ENCODE results near the gene GPR146. TPM values are rescaled to one million over a fixed set of nuclear protein-coding genes. Genes with fewer than 3 reads are reported as not detected.
"Not testable (repeated sequence)": the region's sequence is repeated elsewhere in the genome, so short reads cannot be mapped to it uniquely, and the experiment has no call there.

The GPR146 gene
- total RNA-seq, 1 donor = not detected

DNA sequence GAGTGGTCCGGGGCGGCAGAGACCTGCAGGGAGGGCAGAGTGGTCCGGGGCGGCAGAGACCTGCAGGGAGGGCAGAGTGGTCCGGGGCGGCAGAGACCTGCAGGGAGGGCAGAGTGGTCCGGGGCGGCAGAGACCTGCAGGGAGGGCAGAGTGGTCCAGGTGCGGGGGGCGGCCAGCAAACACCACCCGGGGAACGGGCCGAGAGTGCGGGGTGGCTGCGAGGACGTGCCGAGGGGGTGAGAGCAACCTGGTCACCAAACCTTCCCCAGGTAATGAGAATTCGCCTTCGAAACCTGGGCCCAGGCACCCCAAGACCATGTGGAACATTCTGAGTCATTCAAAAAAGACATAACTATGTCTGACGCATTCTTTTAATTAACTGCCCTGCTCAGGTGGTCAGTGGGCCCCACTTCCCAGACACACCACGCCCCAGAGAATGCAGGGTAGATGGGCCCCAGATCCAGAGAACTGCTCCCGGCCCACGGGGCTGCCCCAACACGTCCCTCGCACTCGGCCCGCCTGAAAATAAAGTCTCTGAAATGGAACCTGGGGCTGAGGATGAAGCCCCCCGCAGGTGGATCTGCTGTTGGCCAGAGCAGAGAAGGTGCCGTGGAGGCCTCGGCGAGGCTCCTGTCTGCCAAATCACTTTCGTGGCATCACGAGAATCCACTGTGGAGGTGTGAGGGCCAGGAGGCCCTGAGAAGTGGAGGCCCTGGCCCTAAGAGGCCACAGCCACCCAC is 12.5 kb upstream of the GPR146 start:
- H3K4me3 ChIP-seq (ENCODE audit: low read depth, low read length) = no peak overlapping the region
- TF ChIP-seq, protein P1, sequence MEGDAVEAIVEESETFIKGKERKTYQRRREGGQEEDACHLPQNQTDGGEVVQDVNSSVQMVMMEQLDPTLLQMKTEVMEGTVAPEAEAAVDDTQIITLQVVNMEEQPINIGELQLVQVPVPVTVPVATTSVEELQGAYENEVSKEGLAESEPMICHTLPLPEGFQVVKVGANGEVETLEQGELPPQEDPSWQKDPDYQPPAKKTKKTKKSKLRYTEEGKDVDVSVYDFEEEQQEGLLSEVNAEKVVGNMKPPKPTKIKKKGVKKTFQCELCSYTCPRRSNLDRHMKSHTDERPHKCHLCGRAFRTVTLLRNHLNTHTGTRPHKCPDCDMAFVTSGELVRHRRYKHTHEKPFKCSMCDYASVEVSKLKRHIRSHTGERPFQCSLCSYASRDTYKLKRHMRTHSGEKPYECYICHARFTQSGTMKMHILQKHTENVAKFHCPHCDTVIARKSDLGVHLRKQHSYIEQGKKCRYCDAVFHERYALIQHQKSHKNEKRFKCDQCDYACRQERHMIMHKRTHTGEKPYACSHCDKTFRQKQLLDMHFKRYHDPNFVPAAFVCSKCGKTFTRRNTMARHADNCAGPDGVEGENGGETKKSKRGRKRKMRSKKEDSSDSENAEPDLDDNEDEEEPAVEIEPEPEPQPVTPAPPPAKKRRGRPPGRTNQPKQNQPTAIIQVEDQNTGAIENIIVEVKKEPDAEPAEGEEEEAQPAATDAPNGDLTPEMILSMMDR (IDR thresholded peaks at IDR 0.05; ENCODE audit: insufficient read depth, low read depth, low read length) = no peak
- DNase-seq (ENCODE audit: low read depth) = no peak

DNA sequence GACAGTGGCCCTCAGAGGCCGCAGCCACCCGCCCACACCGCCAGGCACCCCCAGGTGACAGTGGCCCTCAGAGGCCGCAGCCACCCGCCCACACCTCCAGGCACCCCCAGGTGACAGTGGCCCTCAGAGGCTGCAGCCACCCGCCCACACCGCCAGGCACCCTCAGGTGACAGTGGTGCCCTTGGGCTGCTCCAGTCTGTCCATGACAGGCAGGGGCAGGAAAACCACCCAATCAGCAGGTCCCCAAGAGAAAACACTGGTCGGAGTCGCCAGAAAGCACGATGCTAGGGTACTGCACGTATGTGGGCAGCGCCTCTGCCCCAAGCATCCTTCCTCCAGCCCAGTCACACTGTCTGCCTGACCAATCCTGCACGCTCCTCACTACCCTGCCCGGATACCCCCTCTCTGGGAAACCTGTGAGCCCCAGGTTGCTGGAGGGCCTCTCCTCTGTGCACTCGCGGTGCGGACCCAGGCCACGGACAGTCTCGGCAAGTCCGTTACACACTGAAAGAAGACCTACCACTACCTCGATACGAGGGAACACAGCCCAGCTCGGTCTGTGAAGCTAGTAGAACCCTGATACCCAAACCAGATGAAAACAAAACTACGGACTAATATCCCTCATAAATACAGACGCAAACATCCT is 11.7 kb upstream of the GPR146 start:
- TF ChIP-seq, protein P1 (IDR thresholded peaks at IDR 0.05; ENCODE audit: insufficient read depth, low read depth, low read length) = no peak
- no peak for DNase-seq (ENCODE audit: low read depth)
- no peak overlapping the region for H3K4me3 ChIP-seq (ENCODE audit: low read depth, low read length)

DNA sequence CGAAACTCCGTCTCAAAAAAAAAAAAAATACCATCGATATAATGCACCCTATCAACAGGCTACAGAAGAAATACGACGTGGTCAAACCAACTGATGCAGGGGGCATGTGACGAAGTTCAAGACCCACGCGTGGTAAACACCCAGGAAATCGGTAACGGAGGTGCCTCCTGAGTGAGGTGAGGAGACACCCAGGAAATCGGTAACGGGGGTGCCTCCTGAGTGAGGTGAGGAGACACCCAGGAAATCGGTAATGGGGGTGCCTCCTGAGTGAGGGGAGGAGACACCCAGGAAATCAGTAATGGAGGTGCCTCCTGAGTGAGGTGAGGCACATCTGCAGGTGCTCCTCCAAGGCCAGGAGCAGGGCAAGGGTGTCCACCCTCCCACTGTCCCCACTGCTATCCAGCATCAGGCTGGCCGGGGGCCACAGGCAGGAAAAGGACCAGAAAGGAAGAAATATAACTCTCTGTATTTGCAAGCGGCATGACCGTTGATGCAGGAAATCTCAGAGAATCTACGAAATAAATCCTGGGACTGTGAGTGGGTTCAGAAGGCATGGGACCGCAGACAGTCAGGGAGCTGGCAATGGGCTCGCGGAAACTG is 10.7 kb upstream of the GPR146 start:
- no peak overlapping the region for H3K4me3 ChIP-seq (ENCODE audit: low read depth, low read length)
- DNase-seq (ENCODE audit: low read depth) = no peak
- TF ChIP-seq, protein P1 (IDR thresholded peaks at IDR 0.05; ENCODE audit: insufficient read depth, low read depth, low read length) = no peak

DNA sequence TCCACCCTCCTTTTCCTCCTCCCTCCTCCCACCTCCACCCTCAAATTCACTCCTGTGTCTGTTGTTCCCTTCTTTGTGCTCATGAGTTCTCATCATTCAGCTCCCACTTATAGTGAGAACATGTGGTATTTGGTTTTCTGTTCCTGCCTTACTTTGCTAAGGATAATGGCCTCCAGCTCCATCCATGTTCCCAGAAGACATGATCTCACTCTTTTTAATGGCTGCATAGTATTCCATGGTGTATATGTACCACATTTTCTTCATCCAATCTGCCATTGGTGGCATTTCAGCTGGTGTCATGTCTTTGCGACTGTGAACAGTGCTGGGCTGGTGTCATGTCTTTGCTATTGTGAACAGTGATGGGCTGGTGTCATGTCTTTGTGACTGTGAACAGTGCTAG is 9.6 kb upstream of the GPR146 start:
- not testable (repeated sequence) for DNase-seq (ENCODE audit: low read depth)

DNA sequence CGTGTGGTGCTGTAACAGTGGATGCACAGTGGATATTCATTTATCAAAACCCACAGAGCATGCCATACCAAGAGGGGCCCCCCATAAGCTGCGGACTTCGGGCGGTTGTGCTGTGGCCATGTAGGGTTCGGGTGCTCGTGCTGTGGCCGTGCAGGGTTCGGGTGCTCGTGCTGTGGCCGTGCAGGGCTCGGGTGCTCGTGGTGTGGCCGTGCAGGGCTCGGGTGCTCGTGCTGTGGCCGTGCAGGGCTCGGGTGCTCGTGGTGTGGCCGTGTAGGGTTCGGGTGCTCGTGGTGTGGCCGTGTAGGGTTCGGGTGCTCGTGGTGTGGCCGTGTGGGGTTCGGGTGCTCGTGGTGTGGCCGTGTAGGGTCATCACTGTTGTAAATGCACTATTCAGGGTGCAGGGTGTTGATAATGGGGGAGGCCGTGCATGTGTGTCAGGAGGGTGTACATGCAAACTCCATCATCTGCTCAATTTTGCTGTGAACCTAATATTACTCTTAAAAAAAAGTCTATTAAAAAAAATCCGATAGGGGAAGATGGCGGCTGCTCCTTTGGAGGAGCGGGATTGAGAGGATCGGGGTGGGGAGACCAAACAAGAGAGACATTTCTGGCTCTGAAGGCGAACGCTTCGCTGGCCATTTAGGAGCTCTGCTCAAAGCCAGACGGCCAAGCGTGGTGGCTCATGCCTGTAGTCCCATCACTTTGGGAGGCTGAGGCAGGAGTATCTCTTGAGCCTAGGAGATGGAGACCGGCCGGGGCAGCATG is 8.0 kb upstream of the GPR146 start:
- DNase-seq (ENCODE audit: low read depth); H3K4me3 ChIP-seq (ENCODE audit: low read depth, low read length): not testable (repeated sequence)

More for the DNA sequence above, 9.6 kb upstream of the GPR146 start:
- not testable (repeated sequence) for H3K4me3 ChIP-seq (ENCODE audit: low read depth, low read length)

DNA sequence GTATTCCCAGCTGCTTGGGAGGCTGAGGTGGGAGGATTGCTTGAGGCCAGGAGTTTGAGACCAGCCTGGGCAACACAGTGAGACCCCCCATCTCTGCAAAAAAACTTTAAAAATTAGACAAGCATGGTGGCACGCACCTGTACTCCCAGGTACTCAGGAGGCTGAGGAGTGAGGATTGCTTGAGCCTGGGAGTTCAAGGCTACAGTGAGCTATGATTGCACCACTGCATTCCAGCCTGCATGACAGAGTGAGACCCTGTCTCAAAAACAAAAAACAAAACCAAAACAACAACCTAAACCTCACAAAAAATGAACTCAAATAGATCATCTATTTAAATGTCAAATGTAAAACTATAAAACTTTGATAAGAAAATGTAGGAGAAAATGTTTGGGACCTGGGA is 4.1 kb upstream of the GPR146 start:
- not testable (repeated sequence) for H3K4me3 ChIP-seq (ENCODE audit: low read depth, low read length); DNase-seq (ENCODE audit: low read depth)

DNA sequence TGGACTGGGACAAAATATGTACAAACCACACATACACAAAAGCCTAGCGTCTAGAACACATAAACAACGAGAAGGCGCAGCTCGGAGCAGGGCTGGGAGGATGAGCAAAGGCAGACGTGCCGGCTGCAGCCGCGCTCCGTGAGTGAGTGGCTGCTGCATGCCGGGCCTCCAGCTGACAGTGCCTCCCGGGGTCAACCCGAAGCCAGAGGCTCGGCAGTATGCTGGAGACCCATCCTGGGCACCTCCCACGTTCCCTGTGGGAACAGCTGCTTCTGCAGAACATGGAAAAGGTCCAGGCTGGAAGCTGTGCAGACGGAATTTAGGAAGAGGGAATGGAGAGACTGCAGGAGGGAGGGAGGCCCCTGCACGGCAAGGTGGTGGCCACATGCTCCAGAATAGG is 3.6 kb upstream of the GPR146 start:
- H3K4me3 ChIP-seq (ENCODE audit: low read depth, low read length) = no peak overlapping the region
- TF ChIP-seq, protein P1 (IDR thresholded peaks at IDR 0.05; ENCODE audit: insufficient read depth, low read depth, low read length) = no peak

More for the DNA sequence above, 3.6 kb upstream of the GPR146 start:
- DNase-seq (ENCODE audit: low read depth) = peak; percentile 97

Measured in fibroblast of villous mesenchyme (primary cell).